HuH-7.5 (cell line): ENCODE measurements around the gene BLOC1S6.

ENCODE experiments used
- DNase-seq: peaks from one replicate; pipeline ENCODE4 v3.0.0; 2011; ENCODE audit warnings: low spot score

The BLOC1S6 gene, protein sequence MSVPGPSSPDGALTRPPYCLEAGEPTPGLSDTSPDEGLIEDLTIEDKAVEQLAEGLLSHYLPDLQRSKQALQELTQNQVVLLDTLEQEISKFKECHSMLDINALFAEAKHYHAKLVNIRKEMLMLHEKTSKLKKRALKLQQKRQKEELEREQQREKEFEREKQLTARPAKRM

DNA sequence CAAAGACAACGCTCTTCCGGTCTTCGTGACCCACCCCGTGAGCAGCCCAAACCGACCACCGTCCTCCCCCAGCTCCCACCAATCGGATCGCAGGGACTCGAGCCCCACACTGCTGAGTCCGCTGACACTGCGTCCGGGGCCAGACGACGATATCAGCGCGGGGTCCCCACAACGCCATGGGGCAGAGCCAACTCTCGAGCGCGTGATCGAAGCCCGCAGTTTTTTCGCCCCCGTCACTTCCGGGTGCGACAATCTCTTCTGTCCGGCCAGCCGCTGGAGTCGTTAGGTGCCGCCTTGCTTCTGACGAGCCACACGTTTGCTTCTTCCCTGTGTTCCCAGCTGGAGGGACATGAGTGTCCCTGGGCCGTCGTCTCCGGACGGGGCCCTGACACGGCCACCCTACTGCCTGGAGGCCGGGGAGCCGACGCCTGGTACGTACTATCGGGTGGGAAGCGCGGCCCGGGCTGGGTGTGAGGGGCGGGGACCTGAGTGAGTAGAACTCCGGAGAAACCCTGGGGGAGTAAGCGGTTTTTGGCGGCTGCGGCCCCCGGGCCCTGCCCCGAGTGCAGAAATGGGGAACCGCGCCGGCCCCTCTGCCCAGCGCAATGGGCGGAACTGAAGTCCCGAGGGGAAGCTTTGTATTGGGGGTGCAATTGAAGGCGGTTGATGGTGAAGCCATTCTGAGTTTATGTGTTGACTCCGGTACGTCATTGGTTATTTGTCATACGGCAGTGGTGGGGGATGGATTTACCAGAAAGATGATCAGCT lies at the start of gene BLOC1S6:
Gene BLOC1S6 (plus strand): TSS at position 285 of the 768 bp plus-strand sequence. CDS start 65 bp downstream, at position 350.
- peak; percentile 40 for DNase-seq

DNA sequence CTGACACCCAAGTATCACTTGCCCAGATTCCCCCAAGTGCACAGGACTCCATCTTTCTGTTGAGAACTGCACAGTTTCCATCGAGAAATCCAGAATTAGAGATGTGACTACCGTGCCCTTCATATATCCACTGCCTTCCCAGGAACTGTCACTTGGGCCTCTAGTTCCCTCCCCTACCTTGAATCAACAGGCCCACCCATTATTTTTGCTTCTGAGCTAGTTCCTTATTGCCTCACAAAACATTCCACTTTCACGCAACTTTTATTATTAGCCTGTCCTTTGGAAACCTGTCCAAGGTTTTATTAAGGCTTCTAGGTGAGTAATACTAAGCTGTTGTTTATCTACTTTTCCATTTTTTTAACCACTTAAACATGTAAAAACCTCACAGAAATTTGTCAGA lies 47.5 kb upstream of the BLOC1S6 start:
- DNase-seq, result no peak

DNA sequence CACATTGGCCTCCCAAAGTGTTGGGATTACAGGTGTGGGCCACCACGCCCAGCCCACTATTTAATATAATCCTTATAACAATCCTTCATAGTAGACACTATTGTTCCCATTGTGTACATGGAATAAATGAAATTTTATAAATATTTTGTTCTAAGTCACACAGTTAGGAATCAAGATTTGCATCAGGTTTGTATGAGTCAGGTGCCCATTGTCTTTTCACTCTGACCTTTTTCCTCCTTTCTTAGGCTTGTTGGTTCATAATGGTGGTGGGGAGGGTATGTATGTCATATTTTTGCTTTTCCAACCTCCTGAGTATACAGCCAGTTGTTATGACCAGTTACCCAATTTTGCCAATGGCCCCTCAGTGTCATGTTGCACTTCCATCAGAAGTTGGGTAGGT lies 46.6 kb upstream of the BLOC1S6 start:
- no peak for DNase-seq

- no peak for DNase-seq
Measured at GRCh38 chr15:45543051-45543450, 44.1 kb upstream of the BLOC1S6 start.

GRCh38 chr15:45544266-45545023 lies 42.7 kb upstream of the BLOC1S6 start:
- no peak for DNase-seq

GRCh38 chr15:45546789-45547188 lies 40.4 kb upstream of the BLOC1S6 start:
- no peak for DNase-seq

GRCh38 chr15:45548753-45549520 lies 38.2 kb upstream of the BLOC1S6 start:
- DNase-seq, result no peak

DNA sequence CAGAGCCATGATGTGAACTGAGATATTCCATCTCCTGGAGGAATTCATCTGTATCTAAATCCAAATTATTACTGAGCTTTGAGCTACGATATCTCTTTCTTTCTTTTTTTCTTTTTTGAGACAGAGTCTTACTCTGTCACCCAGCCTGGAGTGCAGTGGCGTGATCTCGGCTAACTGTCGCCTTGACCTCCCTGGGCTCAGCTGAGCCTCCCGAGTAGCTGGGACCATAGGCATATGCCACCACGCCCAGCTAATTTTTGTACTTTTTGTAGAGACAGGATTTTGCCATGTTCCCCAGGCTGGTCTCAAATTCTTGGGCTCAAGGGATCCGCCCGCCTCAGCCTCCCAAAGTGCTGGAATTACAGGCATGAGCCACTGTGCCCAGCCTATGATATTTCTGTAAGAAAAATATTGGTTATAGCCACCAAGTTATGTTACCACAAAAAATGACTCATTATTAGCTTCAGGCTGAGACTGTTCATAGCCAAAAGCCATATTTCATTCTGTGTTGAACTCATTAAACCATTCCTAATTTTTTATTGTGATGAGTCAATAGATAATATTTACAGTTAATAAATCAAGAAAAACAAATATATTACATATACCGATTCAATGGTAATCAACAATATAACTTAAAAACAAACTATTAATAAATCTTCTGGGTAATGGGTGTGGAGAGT lies 37.5 kb upstream of the BLOC1S6 start:
- no peak for DNase-seq

GRCh38 chr15:45550436-45550835 lies 36.7 kb upstream of the BLOC1S6 start:
- DNase-seq, result no peak

GRCh38 chr15:45551676-45552075 lies 35.5 kb upstream of the BLOC1S6 start:
- no peak for DNase-seq

- no peak for DNase-seq
Measured at GRCh38 chr15:45555934-45556608, 31.1 kb upstream of the BLOC1S6 start.

DNA sequence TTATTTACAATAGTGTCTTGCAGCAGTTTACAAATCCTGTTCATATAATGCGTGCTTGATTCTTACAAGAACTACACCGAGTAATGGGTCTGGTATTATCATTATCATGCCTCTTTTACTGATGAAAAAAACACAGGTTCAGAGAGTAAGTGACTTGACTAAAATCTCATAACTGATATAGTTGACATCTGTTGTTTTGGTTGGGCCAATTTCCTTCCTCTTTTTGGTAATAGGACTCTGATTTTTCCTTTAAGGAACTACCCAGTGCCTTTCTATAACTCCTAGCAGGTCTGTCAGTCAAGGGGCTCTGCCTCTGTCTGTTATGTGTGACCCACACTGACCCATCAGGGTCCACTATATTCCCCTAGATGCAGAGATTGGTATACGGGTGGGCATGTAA lies 14.6 kb upstream of the BLOC1S6 start:
- DNase-seq, result no peak

- DNase-seq, result no peak
Measured at GRCh38 chr15:45573961-45574629, 13.1 kb upstream of the BLOC1S6 start.

DNA sequence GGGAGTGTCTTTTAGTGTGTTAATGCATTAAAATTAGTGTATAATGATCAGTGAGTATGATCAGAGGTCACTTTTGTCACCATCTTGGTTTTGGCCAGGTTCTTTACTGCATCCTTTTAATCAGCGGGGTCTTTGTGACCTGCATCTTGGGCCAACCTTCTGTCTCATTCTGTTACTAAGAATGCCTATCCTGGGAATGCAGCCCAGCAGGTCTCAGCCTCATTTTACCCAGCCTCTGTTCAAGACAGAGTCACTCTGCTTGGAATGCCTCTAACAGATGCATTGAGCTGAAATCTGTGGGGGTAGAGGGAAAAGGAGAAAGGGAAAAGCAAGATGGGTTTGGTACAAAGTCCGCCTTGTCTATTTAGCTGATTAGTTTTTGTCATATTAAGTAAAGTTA lies 5.3 kb upstream of the BLOC1S6 start:
- no peak for DNase-seq

GRCh38 chr15:45583731-45584639 lies 3.2 kb upstream of the BLOC1S6 start:
- no peak for DNase-seq

DNA sequence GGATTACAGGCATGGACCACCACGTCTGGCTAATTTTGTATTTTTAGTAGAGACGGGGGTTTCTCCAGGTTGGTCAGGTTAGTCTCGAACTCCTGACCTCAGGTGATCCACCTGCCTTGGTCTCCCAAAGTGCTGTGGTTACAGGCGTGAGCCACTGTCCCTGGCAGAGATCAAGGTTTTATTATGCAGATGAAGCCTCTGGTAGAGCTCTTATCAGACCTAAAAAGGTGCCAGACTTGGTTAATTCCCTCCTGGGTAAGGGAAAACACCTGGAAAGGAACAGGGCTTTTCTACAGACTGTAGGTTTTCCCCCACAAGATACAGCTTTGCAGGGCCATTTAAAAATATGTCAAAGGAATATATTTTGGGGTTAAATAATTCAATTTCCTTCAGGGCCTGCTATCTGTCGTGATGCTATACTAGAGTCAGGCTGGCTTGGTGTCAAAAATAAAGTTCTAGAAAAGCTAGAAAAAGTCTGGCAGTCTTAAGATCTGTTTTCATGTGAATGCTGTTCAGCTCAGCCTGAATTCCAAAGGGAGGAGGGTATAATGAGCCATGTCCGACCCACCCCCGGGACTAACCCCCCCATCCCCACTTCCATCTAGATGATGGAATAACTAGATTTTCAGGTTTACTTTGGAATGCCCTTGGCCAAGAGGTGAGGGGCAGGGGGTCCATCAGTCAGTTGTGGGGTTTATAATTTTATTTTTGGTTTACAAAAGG lies 1.9 kb upstream of the BLOC1S6 start:
- DNase-seq, result no peak

DNA sequence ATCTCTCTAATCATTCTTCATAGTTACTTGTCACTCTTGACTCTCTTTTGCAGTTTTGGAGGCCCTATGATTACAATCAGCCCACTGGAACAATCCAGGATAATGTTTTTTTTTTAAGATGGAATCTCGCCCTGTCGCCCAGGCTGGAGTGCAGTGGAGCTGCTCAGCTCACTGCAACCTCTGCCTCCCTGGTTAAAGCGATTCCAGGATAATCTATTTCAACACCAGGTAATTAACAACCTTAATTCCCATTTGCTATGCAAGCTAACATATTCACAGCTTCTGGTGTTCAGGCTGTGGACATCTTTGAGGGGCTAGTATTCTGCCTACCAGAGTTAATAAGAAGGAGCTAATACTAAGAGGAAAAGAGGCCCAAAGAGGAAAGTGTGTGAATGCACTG lies 1.1 kb upstream of the BLOC1S6 start:
- DNase-seq, result no peak

- DNase-seq, result no peak
Measured at GRCh38 chr15:45586601-45587094, 531 bp upstream of the BLOC1S6 start.

- DNase-seq, result no peak
Measured at GRCh38 chr15:45587863-45588170, 638 bp downstream of the BLOC1S6 start.
